Uterus (tissue), 4 donors: ENCODE data around the gene RAB7A. TPM values are rescaled to one million over a fixed set of nuclear protein-coding genes. Genes with fewer than 3 reads are reported as not detected.

Experiments used
- DNase-seq, 2 donors: peaks; one replicate each; pipeline ENCODE4 v3.0.0-alpha.2; 2019 to 2020
- H3K27ac ChIP-seq, 2 donors: fragments of 200-600 bp; sonication (generic); 1 replicate in 1 of 2; 2 replicates in 1 of 2; pipeline ENCODE4 v1.5.1; 2016 to 2018
- H3K27me3 ChIP-seq, 2 donors: fragments of 200-600 bp; sonication (generic); one replicate each; pipeline ENCODE4 v1.5.1; 2018 to 2019; ENCODE audit warnings: control low read depth in 1 of 2
- H3K36me3 ChIP-seq, 2 donors: fragments of 200-600 bp; sonication (generic); one replicate each; pipeline ENCODE4 v1.5.1; 2019; ENCODE audit warnings: control low read depth in 1 of 2
- H3K4me1 ChIP-seq, 2 donors: fragments of 200-600 bp; sonication (generic); one replicate each; pipeline ENCODE4 v1.5.1; 2018 to 2019; ENCODE audit warnings: control low read depth in 1 of 2
- H3K4me3 ChIP-seq, 2 donors: fragments of 200-600 bp; sonication (generic); 1 replicate in 1 of 2; 2 replicates in 1 of 2; pipeline ENCODE4 v1.5.1; 2018 to 2019; ENCODE audit warnings: mild to moderate bottlenecking in 1 of 2
- H3K9me3 ChIP-seq, 2 donors: fragments of 200-600 bp; sonication (generic); one replicate each; pipeline ENCODE4 v1.5.1; 2019; ENCODE audit warnings: control low read depth in 1 of 2
- CTCF ChIP-seq, 4 experiments: fragments of 200-600 bp in 2 of 4; fragments of 450-650 bp in 2 of 4; sonication (generic) in 2 of 4; IDR thresholded peaks; one replicate each; pipeline ENCODE4 v1.5.1; 2016 to 2019; ENCODE audit warnings: antibody characterized with exemption in 4 of 4, mild to moderate bottlenecking in 2 of 4, moderate library complexity in 1 of 4
- POLR2A ChIP-seq, 2 donors: fragments of 450-650 bp; IDR thresholded peaks; one replicate each; pipeline ENCODE4 v1.6.1; 2016; ENCODE audit warnings: antibody characterized with exemption in 2 of 2, mild to moderate bottlenecking in 1 of 2, moderate library complexity in 1 of 2
- intact Hi-C: fragments of 100-400 bp; cut with DNase I; formaldehyde crosslinking; loops from one replicate; pipeline ENCODE4 v1.15.1; 2023; ENCODE audit warnings: low total_unique reads
- total RNA-seq, 4 donors: library from RNA; depleted of rRNA in 3 of 4; stranded (reverse); fragments of >200 nt in 3 of 4; gene quantifications; one replicate each; pipeline versions ENCODE4 v1.1.0 to v1.2.4, GENCODE V29; 2014 to 2023
- donor health status: DM: yes; HTN: yes; CAD: no.

RAB7A gene
- total RNA-seq, 4 donors from 2014 or later: 32.8 to 224 (median 70.6) TPM

GRCh38 chr3:128786434-128787020 lies 60.5 kb downstream of the RAB7A start:
- intact Hi-C loops: no loop called here

GRCh38 chr3:128787256-128788253 lies 61.6 kb downstream of the RAB7A start:
- Histone ChIP-seq H3K36me3 (no peaks in the 10 kb centered on the region), H3K9me3 (no peaks in the 10 kb centered on the region), H3K27ac (no peak overlapping the region), H3K4me3 (no peak overlapping the region), H3K4me1 (peaks cover 0 to 3% of the 10 kb centered on the region in 2 donors), H3K27me3 (no peaks in the 10 kb centered on the region)
- no peak for DNase-seq
- TF ChIP-seq POLR2A (IDR thresholded peaks at IDR 0.05): no peak
- no peak for TF ChIP-seq CTCF (IDR thresholded peaks at IDR 0.05)
- intact Hi-C loops: no loop called here

More at GRCh38 chr3:128786434-128787020, 60.5 kb downstream of the RAB7A start:
- H3K27ac ChIP-seq: no peak overlapping the region
- no peaks in the 10 kb centered on the region for H3K27me3 ChIP-seq
- no peaks in the 10 kb centered on the region for H3K9me3 ChIP-seq
- no peak for TF ChIP-seq POLR2A (IDR thresholded peaks at IDR 0.05)
- no peak for TF ChIP-seq CTCF (IDR thresholded peaks at IDR 0.05)
- H3K36me3 ChIP-seq: no peaks in the 10 kb centered on the region
- H3K4me1 ChIP-seq: peaks cover 0 to 3% of the 10 kb centered on the region in 2 donors
- no peak for DNase-seq
- no peak overlapping the region for H3K4me3 ChIP-seq

- Histone ChIP-seq H3K36me3 (no peaks in the 10 kb centered on the region), H3K4me1 (peaks cover 0 to 3% of the 10 kb centered on the region in 2 donors), H3K27me3 (no peaks in the 10 kb centered on the region), H3K9me3 (no peaks in the 10 kb centered on the region), H3K27ac (no peak overlapping the region), H3K4me3 (no peak overlapping the region)
- TF ChIP-seq CTCF (IDR thresholded peaks at IDR 0.05): no peak
- no peak for TF ChIP-seq POLR2A (IDR thresholded peaks at IDR 0.05)
- intact Hi-C loops: no loop called here
- DNase-seq: no peak
These were observed 62.4 kb downstream of the RAB7A start for GRCh38 chr3:128788268-128788869.

- H3K4me1 ChIP-seq: peaks cover 0 to 6% of the 10 kb centered on the region in 2 donors
- no peak for TF ChIP-seq POLR2A (IDR thresholded peaks at IDR 0.05)
- TF ChIP-seq CTCF (IDR thresholded peaks at IDR 0.05): no peak
- no peaks in the 10 kb centered on the region for H3K36me3 ChIP-seq
- no peaks in the 10 kb centered on the region for H3K27me3 ChIP-seq
- no peak overlapping the region for H3K4me3 ChIP-seq
- intact Hi-C loops: no loop called here
- DNase-seq: no peak
- peak overlapping the region; percentile 25 to 42 for H3K27ac ChIP-seq
- no peaks in the 10 kb centered on the region for H3K9me3 ChIP-seq
These were observed 68.2 kb downstream of the RAB7A start for GRCh38 chr3:128794067-128794768.
